Stomach (tissue), 4 donors: ENCODE data around the gene RPP38.

ENCODE experiments used
- CTCF ChIP-seq, 7 experiments: fragments of 450-650 bp in 4 of 7; fragments of 200-600 bp in 3 of 7; sonication (generic) in 3 of 7; IDR thresholded peaks; one replicate each; pipeline ENCODE4 v1.5.1; 2016 to 2019; ENCODE audit warnings: antibody characterized with exemption in 7 of 7, control low read depth in 2 of 7, mild to moderate bottlenecking in 1 of 7
- POLR2A ChIP-seq, 4 donors: fragments of 450-650 bp; IDR thresholded peaks; one replicate each; pipeline ENCODE4 v1.6.1; 2016; ENCODE audit warnings: antibody characterized with exemption in 4 of 4, control low read depth in 2 of 4, mild to moderate bottlenecking in 1 of 4, moderate library complexity in 1 of 4
- POLR2AphosphoS5 ChIP-seq, 3 donors: sonication (generic); formaldehyde crosslinking; IDR thresholded peaks; one replicate each; pipeline ENCODE4 v1.6.1; 2016; ENCODE audit warnings: antibody characterized with exemption in 3 of 3

GRCh38 chr10:15092855-15093408 is 4.2 kb upstream of the RPP38 start:
- TF ChIP-seq CTCF (IDR thresholded peaks at IDR 0.05) (no peak), POLR2A (IDR thresholded peaks at IDR 0.05) (no peak), POLR2AphosphoS5 (IDR thresholded peaks at IDR 0.05) (no peak)
